ENCODE results near the gene CLEC10A.
"Not testable (repeated sequence)": the region's sequence is repeated elsewhere in the genome, so short reads cannot be mapped to it uniquely, and the experiment has no call there.

The CLEC10A gene, protein sequence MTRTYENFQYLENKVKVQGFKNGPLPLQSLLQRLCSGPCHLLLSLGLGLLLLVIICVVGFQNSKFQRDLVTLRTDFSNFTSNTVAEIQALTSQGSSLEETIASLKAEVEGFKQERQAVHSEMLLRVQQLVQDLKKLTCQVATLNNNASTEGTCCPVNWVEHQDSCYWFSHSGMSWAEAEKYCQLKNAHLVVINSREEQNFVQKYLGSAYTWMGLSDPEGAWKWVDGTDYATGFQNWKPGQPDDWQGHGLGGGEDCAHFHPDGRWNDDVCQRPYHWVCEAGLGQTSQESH

DNA sequence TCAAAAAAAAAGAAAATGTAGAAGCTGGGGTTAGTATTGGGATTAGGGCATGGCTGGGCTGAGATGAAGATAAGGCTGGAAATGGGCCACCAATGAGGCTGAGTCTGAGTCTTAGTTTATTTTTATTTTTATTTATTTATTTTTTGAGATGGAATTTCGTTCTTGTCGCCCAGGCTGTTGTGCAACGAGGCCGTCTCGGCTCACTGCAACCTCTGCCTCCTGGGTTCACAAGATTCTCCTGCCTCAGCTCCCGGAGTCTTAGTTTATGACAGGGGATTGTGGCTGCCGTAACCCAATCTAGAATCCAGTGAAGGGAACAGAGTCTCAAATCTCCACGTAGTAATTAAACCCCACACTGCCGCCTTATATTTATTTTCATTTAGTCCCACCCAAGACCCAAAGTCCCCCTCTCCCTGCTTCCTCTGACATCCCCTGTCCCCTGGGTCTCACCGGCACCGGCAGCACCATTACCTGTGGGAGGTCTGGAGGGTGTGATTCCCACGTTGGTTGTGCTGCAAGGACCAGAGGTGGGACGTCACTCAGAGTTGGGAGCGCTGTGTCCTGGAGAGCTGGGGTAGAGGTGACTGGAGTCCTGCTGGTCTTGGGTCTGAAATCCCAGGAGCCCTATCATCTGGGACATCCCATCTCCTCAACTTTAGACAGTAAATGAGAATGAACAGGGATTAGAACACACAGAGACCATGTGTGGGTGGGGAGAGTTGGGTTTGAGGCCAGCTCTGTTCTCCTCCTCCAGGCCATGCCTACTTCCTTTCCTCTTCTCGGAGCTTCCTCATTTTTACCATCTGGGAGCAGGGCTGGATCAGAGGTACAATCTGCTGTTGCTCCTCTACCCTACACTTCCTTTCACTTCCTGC is at the start of gene CLEC10A:
CLEC10A (minus strand) TSS at position 671 of the 875 bp plus-strand sequence. CDS start 1,439 bp downstream, outside the sequence.
- Mint-ChIP-seq H3K4me3 (no peak within 1 kb of the TSS), H3K36me3 (no peaks in the 10 kb centered on the region), H3K27ac (no peak within 1 kb of the TSS), H3K4me1 (peaks cover 38% of the 10 kb centered on the region), H3K27me3 (peaks cover 40% of the 10 kb centered on the region), H3K9me3 (peaks cover 7% of the 10 kb centered on the region)
- CTCF ChIA-PET, result interaction anchor here (1.6 kb wide), 1 partner anchor 28 kb away, joined by 6 read pairs; no protein-coding TSS in a partner anchor
- DNase-seq, result no peak

DNA sequence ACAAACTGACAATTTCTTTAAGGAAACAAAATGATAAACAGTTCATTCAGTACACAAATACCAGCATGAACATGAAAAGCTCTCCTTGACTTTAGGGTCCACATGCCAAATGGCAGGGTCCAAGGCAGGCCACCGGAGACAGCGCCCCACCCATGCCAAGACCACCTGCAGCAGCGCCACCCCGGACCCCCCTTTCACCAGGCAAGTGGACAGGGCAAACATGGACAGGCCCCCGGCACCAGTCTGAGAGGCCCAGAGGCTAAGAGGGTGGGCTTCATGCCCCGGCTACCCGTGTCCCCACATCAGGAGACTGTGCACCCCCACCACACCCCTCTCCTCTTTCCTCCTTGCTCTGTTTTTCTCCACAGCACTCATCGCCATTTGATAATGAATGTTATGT is 49.3 kb upstream of the CLEC10A start:
- Mint-ChIP-seq H3K4me1 (peaks cover 22% of the 10 kb centered on the region), H3K27ac (no peak overlapping the region), H3K9me3 (no peaks in the 10 kb centered on the region), H3K36me3 (no peaks in the 10 kb centered on the region), H3K27me3 (peaks cover 35% of the 10 kb centered on the region), H3K4me3 (no peak overlapping the region)
- no peak for DNase-seq
- CTCF ChIA-PET, result interaction anchor here (1.4 to 1.6 kb wide), 2 partner anchors 11 to 83 kb away, joined by 3 to 4 read pairs; no protein-coding TSS in a partner anchor

DNA sequence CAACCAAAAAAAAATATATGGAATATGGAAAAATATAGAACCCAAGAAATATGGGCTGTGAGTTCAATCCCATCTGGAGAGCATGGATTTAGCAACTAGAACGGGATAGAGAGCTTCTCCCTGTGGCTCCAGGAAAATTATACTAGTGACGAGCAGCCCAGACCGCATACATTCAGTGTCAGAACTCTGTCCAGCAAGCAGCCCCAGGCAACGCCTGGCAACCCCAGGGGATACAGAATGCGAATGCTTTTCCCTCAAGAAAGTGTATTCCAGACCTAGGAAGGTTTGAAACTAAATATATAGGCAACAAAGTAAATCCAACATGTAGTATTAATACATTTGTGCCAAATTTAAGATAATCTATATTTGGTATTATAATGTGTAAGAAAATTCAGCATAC is 48.1 kb upstream of the CLEC10A start:
- Mint-ChIP-seq H3K9me3 (no peaks in the 10 kb centered on the region), H3K27ac (no peak overlapping the region), H3K4me1 (peaks cover 14% of the 10 kb centered on the region), H3K4me3 (no peak overlapping the region), H3K36me3 (no peaks in the 10 kb centered on the region), H3K27me3 (peaks cover 30% of the 10 kb centered on the region)
- DNase-seq, result no peak
- CTCF ChIA-PET, result interaction anchor here (1.6 kb wide), 1 partner anchor 82 kb away, joined by 4 read pairs; no protein-coding TSS in a partner anchor

DNA sequence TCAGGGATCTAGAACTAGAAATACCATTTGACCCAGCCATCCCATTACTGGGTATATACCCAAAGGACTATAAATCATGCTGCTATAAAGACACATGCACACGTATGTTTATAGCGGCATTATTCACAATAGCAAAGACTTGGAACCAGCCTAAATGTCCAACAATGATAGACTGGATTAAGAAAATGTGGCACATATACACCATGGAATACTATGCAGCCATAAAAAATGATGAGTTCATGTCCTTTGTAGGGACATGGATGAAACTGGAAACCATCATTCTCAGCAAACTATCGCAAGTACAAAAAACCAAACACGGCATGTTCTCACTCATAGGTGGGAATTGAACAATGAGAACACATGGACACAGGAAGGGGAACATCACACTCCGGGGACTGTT is 47.5 kb upstream of the CLEC10A start:
- H3K36me3 Mint-ChIP-seq, H3K9me3 Mint-ChIP-seq, DNase-seq, CTCF ChIA-PET, H3K4me3 Mint-ChIP-seq, H3K4me1 Mint-ChIP-seq, H3K27ac Mint-ChIP-seq: not testable (repeated sequence)
- peaks cover 31% of the 10 kb centered on the region for H3K27me3 Mint-ChIP-seq

DNA sequence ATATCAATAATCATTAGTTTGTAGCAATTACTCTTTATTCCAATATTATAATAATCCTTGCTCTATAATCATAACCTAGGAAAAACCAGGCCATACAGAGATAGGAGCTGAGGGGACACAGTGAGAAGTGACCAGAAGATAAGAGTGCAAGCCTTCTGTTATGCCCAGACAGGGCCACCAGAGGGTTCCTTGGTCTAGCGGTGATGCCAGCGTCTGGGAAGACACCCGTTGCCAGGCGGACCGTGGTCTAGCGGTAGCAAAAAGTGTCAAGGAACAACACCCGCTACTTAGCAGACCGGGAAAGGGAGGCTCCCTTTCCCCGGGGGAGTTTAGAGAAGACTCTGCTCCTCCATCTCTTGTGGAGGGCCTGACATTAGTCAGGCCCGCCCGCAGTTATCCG is 46.3 kb upstream of the CLEC10A start:
- H3K4me1 Mint-ChIP-seq, H3K36me3 Mint-ChIP-seq, CTCF ChIA-PET, H3K4me3 Mint-ChIP-seq, H3K9me3 Mint-ChIP-seq, H3K27ac Mint-ChIP-seq, DNase-seq: not testable (repeated sequence)
- peaks cover 23% of the 10 kb centered on the region for H3K27me3 Mint-ChIP-seq

DNA sequence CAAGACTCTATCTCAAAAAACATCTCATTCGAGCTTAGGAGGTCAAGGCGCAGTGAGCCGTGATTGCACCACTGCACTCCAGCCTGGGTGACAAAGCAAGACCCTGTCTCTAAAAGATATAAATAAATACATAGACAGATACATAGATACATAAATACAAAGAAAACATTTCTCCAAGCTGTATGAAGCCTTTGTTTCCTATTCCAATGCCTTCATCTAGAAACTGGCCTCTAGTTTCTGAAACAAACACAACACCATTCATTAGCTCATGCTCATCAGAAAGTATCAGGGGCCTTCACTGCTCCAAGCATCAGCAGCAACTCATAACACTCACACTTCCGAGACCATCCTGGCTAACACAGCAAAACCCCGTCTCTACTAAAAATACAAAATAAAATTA is 44.9 kb upstream of the CLEC10A start:
- CTCF ChIA-PET, result no interaction called here
- H3K4me3 Mint-ChIP-seq, result no peak overlapping the region
- H3K27ac Mint-ChIP-seq, result no peak overlapping the region
- peaks cover 2% of the 10 kb centered on the region for H3K4me1 Mint-ChIP-seq
- no peaks in the 10 kb centered on the region for H3K36me3 Mint-ChIP-seq
- peaks cover 22% of the 10 kb centered on the region for H3K27me3 Mint-ChIP-seq
- DNase-seq, result no peak
- no peaks in the 10 kb centered on the region for H3K9me3 Mint-ChIP-seq

DNA sequence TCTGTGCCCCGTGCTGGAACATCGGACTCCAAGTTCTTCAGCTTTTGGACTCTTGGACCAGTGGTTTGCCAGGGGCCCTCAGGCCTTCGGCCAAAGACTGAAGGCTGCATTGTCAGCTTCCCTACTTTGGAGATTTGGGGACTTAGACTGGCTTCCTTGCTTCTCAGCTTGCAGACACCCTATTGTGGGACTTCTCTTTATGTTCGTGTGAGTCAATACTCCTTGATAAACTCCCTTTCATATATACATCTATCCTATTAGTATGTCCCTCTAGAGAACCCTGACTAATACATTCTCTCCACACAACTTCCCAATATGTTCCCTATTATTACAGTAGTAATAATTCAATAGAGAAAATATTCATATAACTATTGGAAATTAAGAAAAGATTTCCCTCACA is 43.8 kb upstream of the CLEC10A start:
- Mint-ChIP-seq H3K27ac (no peak overlapping the region), H3K4me3 (no peak overlapping the region), H3K36me3 (no peaks in the 10 kb centered on the region), H3K9me3 (no peaks in the 10 kb centered on the region), H3K4me1 (peaks cover 2% of the 10 kb centered on the region), H3K27me3 (peaks cover 30% of the 10 kb centered on the region)
- CTCF ChIA-PET, result no interaction called here
- DNase-seq, result no peak

DNA sequence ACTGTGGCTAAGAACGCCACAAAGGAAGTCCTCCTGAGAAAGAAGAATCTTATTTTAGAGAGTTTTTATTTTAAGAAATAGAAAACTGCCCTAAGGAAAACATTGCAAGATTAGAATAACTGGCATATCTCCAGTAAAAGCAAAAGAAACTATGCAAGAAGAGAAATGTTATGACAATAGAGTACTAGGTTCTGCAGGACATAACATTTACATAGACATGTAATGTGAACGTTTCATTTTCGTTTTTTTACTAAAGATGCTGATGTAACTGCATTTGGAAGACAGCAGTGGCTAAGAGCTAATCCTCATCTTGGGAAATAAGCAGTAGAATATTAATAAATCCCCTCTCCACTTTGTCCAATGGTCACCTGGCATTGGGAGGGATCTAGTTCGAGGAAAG is 42.3 kb upstream of the CLEC10A start:
- H3K4me3 Mint-ChIP-seq, result no peak overlapping the region
- no peak for DNase-seq
- H3K36me3 Mint-ChIP-seq, result no peaks in the 10 kb centered on the region
- peaks cover 36% of the 10 kb centered on the region for H3K27me3 Mint-ChIP-seq
- H3K27ac Mint-ChIP-seq, result no peak overlapping the region
- CTCF ChIA-PET, result no interaction called here
- no peaks in the 10 kb centered on the region for H3K9me3 Mint-ChIP-seq
- peaks cover 2% of the 10 kb centered on the region for H3K4me1 Mint-ChIP-seq

DNA sequence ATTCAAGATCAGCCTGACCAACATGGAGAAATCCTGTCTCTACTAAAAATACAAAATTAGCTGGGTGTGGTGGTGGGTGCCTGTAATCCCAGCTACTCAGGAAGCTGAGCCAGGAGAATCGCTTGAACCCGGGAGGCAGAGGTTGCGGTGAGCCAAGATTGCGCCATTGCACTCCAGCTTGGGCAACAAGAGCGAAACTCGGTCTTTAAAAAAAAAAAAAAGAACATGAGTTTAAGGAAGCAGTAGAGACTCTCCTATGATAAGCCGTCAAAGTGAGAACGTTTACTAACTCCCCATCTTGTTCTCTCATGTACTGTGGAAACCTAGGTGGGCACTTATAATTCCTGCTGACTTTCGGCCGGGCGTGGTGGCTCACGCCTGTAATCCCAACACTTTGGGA is 40.6 kb upstream of the CLEC10A start:
- H3K27ac Mint-ChIP-seq, DNase-seq, H3K36me3 Mint-ChIP-seq, H3K4me1 Mint-ChIP-seq, H3K4me3 Mint-ChIP-seq, CTCF ChIA-PET, H3K9me3 Mint-ChIP-seq: not testable (repeated sequence)
- peaks cover 39% of the 10 kb centered on the region for H3K27me3 Mint-ChIP-seq

DNA sequence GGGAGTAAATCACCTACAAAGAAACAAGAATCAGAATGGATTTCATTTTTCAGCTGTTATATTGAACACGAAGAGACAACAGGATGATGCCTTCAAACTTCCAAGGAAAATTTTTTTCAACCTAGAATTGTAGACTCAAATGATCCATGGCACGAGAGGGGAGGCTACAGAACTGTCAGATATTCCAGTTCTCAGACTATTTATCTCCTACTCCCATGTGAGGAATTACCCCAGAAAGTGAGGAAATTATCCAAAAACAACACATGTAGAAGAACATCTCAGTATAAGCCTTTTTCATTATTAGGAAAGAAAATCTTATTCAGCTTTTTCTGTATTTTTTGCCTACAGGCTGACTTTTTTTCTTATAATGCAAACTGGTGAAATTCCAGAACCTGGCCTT is 40.1 kb upstream of the CLEC10A start:
- Mint-ChIP-seq H3K27ac (no peak overlapping the region), H3K4me3 (no peak overlapping the region), H3K36me3 (no peaks in the 10 kb centered on the region), H3K9me3 (no peaks in the 10 kb centered on the region), H3K4me1 (peaks cover 2% of the 10 kb centered on the region), H3K27me3 (peaks cover 40% of the 10 kb centered on the region)
- no peak for DNase-seq
- CTCF ChIA-PET, result no interaction called here

DNA sequence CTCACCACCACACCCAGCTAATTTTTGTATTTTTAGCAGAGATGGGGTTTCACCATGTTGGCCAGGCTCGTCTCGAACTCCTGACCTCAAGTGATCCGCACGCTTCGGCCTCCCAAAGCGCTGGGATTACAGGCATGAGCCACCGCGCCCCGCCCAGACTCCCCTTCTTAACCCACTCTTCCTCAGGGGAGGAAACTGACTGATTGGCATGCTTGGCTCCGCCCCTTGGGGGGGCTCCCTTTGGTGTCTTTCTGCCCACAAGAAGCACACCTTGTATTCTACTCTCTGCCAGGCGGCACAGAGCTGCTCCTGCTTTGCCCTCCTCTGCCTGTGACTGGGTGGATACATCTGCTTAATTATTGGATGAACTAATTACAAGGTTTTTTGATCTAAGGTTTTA is 39.3 kb upstream of the CLEC10A start:
- CTCF ChIA-PET, result interaction anchor here (0.7 kb wide), 1 partner anchor 60 kb away, joined by 3 read pairs; no protein-coding TSS in a partner anchor
- Mint-ChIP-seq H3K9me3 (no peaks in the 10 kb centered on the region), H3K27ac (no peak overlapping the region)

DNA sequence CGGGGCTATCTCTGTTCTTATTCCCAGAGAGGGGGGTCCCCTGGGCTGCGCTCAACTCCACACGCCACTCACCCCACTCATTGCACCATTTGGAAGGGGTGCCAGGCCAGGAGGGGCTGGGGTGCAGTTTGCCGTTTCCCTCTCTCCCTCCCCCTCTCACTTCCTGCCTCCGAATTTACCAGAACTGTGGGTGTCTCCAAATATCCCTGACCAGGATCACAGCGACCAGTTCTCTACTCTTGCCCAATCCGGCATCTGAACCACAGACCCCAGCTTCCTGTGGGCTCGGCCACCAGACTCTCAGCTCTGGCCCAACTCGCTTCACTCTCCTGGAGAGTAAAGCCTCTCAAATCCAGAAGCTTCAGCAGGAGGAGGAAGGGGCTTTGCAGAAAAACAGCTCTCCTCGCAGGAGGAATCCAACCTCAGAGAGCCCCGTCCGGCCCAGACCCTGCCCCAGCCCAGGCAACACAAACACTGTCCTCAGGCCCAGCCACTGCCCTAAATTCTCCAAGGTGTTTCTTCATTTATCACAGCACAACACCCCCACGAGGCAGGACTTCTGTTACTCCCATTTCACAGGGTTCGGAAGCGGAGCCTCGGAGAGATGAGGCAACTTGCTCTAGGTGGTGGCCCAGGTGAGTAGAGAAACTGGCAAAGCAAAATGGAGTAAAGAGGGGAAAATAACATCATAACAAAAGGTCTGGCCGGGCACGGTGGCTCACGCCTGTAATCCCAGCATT is 35.0 kb upstream of the CLEC10A start:
- H3K36me3 Mint-ChIP-seq, result no peaks in the 10 kb centered on the region
- H3K4me1 Mint-ChIP-seq, result no peaks in the 10 kb centered on the region
- no peak for DNase-seq
- H3K4me3 Mint-ChIP-seq, result no peak overlapping the region
- no peaks in the 10 kb centered on the region for H3K9me3 Mint-ChIP-seq
- peaks cover 22% of the 10 kb centered on the region for H3K27me3 Mint-ChIP-seq
- CTCF ChIA-PET, result interaction anchor here (2.7 kb wide), 1 partner anchor 22 kb away, joined by 9 read pairs; no protein-coding TSS in a partner anchor
- no peak overlapping the region for H3K27ac Mint-ChIP-seq

More for the DNA sequence above, 39.3 kb upstream of the CLEC10A start:
- Mint-ChIP-seq H3K27me3 (peaks cover 44% of the 10 kb centered on the region), H3K4me3 (no peak overlapping the region), H3K36me3 (no peaks in the 10 kb centered on the region), H3K4me1 (peaks cover 2% of the 10 kb centered on the region)
- no peak for DNase-seq

DNA sequence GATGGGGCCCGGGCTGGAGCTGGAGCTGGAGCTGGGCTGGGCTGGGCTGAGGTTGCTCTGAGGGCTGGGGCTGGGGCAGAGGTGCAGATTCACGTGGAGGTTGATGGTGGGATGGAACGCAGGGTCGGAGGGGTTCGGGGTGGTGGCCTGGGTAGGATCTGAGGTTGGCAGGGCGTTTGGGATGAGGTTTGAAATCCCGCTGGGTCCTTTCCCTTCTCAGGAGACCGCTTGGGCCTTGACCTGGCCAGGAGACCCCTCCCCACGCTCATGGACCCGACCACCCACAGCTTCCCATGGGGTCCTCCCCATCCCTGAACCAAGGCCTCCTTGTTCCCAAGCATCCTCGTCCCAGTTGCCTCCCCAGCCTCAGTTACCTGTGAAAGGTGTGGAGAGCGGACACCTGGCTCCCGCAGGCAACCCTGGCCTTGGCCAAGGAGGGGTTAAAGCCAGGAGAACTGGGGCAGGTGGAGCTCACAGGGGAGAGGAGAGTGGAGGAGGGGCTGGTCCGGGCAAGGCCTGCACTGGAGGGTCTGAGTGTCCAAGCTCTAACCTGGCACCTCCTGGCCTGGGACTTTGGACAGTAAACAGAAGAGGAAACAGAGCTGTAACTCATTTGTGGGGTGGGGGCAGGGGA is 34.3 kb upstream of the CLEC10A start, which contains the start of gene ASGR2:
ASGR2 (minus strand) TSS at position 582 of the 634 bp plus-strand sequence. CDS start 582 bp downstream, outside the sequence.
- CTCF ChIA-PET, result interaction anchor here (2.7 kb wide), 1 partner anchor 22 kb away, joined by 9 read pairs; no protein-coding TSS in a partner anchor
- Mint-ChIP-seq H3K4me1 (peaks cover 6% of the 10 kb centered on the region), H3K27me3 (peaks cover 20% of the 10 kb centered on the region), H3K27ac (no peak within 1 kb of the TSS), H3K4me3 (no peak within 1 kb of the TSS), H3K36me3 (no peaks in the 10 kb centered on the region), H3K9me3 (no peaks in the 10 kb centered on the region)
- no peak for DNase-seq
